Activated T-cell treated with anti-CD3 and anti-CD28 coated beads, Interleukin-2, amount 50 U/mL, for 1 hour (primary cell): ENCODE data around the gene DPYSL5.
"Not testable (repeated sequence)": the region's sequence is repeated elsewhere in the genome, so short reads cannot be mapped to it uniquely, and the experiment has no call there.

ENCODE experiments used
- DNase-seq: peaks from one replicate; pipeline ENCODE4 v3.0.0-alpha.2; 2020

The DPYSL5 gene

GRCh38 chr2:26875808-26876207, 27.9 kb downstream of the DPYSL5 start:
- DNase-seq = no peak

GRCh38 chr2:26876260-26876659, 28.3 kb downstream of the DPYSL5 start:
- DNase-seq = no peak

- DNase-seq = no peak
Observed at GRCh38 chr2:26877276-26877675, 29.3 kb downstream of the DPYSL5 start.

- no peak for DNase-seq
Observed at GRCh38 chr2:26880161-26880560, 32.2 kb downstream of the DPYSL5 start.

GRCh38 chr2:26880910-26881435, 33.0 kb downstream of the DPYSL5 start:
- DNase-seq = no peak

- DNase-seq = not testable (repeated sequence)
Observed at GRCh38 chr2:26882220-26882619, 34.3 kb downstream of the DPYSL5 start.

GRCh38 chr2:26883956-26884355, 36.0 kb downstream of the DPYSL5 start:
- no peak for DNase-seq

GRCh38 chr2:26884486-26884885, 36.6 kb downstream of the DPYSL5 start:
- DNase-seq = no peak

- DNase-seq = no peak
Observed at GRCh38 chr2:26885651-26886329, 37.9 kb downstream of the DPYSL5 start.

GRCh38 chr2:26886736-26887135, 38.8 kb downstream of the DPYSL5 start:
- DNase-seq = no peak

GRCh38 chr2:26887151-26887550, 39.2 kb downstream of the DPYSL5 start:
- DNase-seq = no peak

GRCh38 chr2:26889796-26890195, 41.9 kb downstream of the DPYSL5 start:
- no peak for DNase-seq

- no peak for DNase-seq
Observed at GRCh38 chr2:26890341-26891000, 42.5 kb downstream of the DPYSL5 start.

- DNase-seq = no peak
Observed at GRCh38 chr2:26892133-26892532, 44.2 kb downstream of the DPYSL5 start.

- DNase-seq = no peak
Observed at GRCh38 chr2:26892922-26893524, 45.1 kb downstream of the DPYSL5 start.

- no peak for DNase-seq
Observed at GRCh38 chr2:26894136-26894535, 46.2 kb downstream of the DPYSL5 start.

- DNase-seq = no peak
Observed at GRCh38 chr2:26897807-26898479, 50.0 kb downstream of the DPYSL5 start.

- DNase-seq = no peak
Observed at GRCh38 chr2:26898480-26899078, 50.6 kb downstream of the DPYSL5 start.

- DNase-seq = no peak
Observed at GRCh38 chr2:26899500-26900164, 51.7 kb downstream of the DPYSL5 start.

- no peak for DNase-seq
Observed at GRCh38 chr2:26900831-26901321, 52.9 kb downstream of the DPYSL5 start.

- DNase-seq = no peak
Observed at GRCh38 chr2:26901326-26902183, 53.6 kb downstream of the DPYSL5 start.
